ENCODE measurements around the gene FCF1. TPM values are rescaled to one million over a fixed set of nuclear protein-coding genes. Genes with fewer than 3 reads are reported as not detected.

FCF1 gene
- total and polyA plus RNA-seq, 2 of the 13 experiments (the other 11 are each of a cell fraction or from before 2014, with no cell fraction given), result 31.0 to 44.4 TPM

DNA sequence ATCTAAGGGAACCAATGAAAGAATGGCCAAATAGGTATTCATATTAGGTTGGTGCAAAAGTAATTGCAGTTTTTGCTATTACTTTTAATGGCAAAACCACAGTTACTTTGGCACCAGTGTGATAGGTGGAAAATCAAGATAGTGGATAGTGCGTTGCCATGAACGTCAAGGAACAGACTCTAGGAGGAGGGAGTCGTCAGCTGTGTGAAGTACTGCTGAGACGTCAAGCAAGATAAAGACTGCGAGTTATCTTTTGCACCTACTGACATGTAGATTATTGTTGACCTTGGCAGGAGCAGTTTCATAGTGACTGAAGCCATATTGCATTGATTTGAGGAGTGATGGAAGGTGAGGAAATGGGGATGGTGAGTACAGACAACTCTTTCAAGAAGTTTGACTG lies 58.5 kb downstream of the FCF1 start:
- no peak overlapping the region for H3K4me2 ChIP-seq (ENCODE audit: low read depth, low read length)
- no peak overlapping the region for H2AFZ ChIP-seq (ENCODE audit: low read length)
- ChIA-PET CTCF (ENCODE audit: low intra/inter-chr PET ratio, low total read pairs) (no interaction called here), POLR2A (no interaction called here)
- WGBS (ENCODE audit: low lambda C conversion rate), result 92% methylated on average over 5 of the region's 5 CpGs
- intact Hi-C loops (cut with micrococcal nuclease; ENCODE audit: unreplicated experiment) (no loop called here), in situ Hi-C loops (cut with HindIII; ENCODE audit: extremely low pct_ligation_motif_present, low pct_unique_long_range_greater_than_20kb) (no loop called here)
- no peak for DNase-seq (ENCODE audit: low spot score)
- BruUV-seq (replicated peaks), result no TSS peak
- peaks cover 20% of the 10 kb centered on the region for H3K4me1 ChIP-seq (ENCODE audit: insufficient read depth, low read length)
- no peak overlapping the region for H3K4me3 ChIP-seq (replicated peaks in 1 of 3; ENCODE audit: insufficient read depth in 1 of 3, low read depth in 2 of 3, low read length in 3 of 3)
- peaks cover 6% of the 10 kb centered on the region; the same call in 1 of the 2 replicates for H4K20me1 ChIP-seq (ENCODE audit: insufficient read depth, low read length)
- no peak overlapping the region for H3K27ac ChIP-seq (ENCODE audit: extremely low read length, insufficient read depth, low read length)
- H3K79me2 ChIP-seq (ENCODE audit: insufficient read depth, low read length), result peaks cover 69% of the 10 kb centered on the region
- H3K9ac ChIP-seq (ENCODE audit: insufficient read depth, low read depth, low read length), result no peak overlapping the region
- no peaks in the 10 kb centered on the region for H3K27me3 ChIP-seq (ENCODE audit: control insufficient read depth in 1 of 2, insufficient read depth in 2 of 2, low read length in 2 of 2)
- no peak for ATAC-seq
- TF ChIP-seq KDM3A (CRISPR knock-in tag; IDR thresholded peaks at IDR 0.05; ENCODE audit: low read depth) (no peak), MED1 (CRISPR knock-in tag; IDR thresholded peaks at IDR 0.05) (no peak), ZNF468 (CRISPR knock-in tag; IDR thresholded peaks at IDR 0.05) (no peak), ZNF543 (CRISPR knock-in tag; IDR thresholded peaks at IDR 0.05) (no peak), ZNF782 (CRISPR knock-in tag; IDR thresholded peaks at IDR 0.05; ENCODE audit: borderline replicate concordance) (no peak)
- TF ChIP-seq, protein P1, sequence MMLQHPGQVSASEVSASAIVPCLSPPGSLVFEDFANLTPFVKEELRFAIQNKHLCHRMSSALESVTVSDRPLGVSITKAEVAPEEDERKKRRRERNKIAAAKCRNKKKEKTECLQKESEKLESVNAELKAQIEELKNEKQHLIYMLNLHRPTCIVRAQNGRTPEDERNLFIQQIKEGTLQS (CRISPR knock-in tag; IDR thresholded peaks at IDR 0.05), result no peak
- TF ChIP-seq, protein P2, sequence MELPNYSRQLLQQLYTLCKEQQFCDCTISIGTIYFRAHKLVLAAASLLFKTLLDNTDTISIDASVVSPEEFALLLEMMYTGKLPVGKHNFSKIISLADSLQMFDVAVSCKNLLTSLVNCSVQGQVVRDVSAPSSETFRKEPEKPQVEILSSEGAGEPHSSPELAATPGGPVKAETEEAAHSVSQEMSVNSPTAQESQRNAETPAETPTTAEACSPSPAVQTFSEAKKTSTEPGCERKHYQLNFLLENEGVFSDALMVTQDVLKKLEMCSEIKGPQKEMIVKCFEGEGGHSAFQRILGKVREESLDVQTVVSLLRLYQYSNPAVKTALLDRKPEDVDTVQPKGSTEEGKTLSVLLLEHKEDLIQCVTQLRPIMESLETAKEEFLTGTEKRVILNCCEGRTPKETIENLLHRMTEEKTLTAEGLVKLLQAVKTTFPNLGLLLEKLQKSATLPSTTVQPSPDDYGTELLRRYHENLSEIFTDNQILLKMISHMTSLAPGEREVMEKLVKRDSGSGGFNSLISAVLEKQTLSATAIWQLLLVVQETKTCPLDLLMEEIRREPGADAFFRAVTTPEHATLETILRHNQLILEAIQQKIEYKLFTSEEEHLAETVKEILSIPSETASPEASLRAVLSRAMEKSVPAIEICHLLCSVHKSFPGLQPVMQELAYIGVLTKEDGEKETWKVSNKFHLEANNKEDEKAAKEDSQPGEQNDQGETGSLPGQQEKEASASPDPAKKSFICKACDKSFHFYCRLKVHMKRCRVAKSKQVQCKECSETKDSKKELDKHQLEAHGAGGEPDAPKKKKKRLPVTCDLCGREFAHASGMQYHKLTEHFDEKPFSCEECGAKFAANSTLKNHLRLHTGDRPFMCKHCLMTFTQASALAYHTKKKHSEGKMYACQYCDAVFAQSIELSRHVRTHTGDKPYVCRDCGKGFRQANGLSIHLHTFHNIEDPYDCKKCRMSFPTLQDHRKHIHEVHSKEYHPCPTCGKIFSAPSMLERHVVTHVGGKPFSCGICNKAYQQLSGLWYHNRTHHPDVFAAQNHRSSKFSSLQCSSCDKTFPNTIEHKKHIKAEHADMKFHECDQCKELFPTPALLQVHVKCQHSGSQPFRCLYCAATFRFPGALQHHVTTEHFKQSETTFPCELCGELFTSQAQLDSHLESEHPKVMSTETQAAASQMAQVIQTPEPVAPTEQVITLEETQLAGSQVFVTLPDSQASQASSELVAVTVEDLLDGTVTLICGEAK (IDR thresholded peaks at IDR 0.05), result peak; percentile 37; the same call in 1 of the 2 replicates
- TF ChIP-seq, protein P2 (CRISPR knock-in tag; IDR thresholded peaks at IDR 0.05), result no peak
- H3K36me3 ChIP-seq (replicated peaks in 1 of 2; ENCODE audit: control insufficient read depth in 1 of 2, insufficient read depth in 2 of 2, low read length in 2 of 2), result peaks cover 4 to 20% of the 10 kb centered on the region in 2 experiments
- FAIRE-seq, result no peak
- H3K9me3 ChIP-seq (ENCODE audit: low read length), result no peaks in the 10 kb centered on the region
